GM19324 (cell line): ENCODE measurements around the gene SREBF1.
A peak's percentile ranks its signal among the peaks of the same experiment; 100 is the strongest.

Experiments used
- ATAC-seq: cut with Tn5 transposase; IDR thresholded peaks from one replicate; pipeline ENCODE4 v1.9.1; 2021; ENCODE audit warnings: mild to moderate bottlenecking, moderate library complexity; ENCODE audit not compliant: unreplicated experiment, low FRiP score

Gene SREBF1

GRCh38 chr17:17836818-17837379, at the start of gene SREBF1:
Gene SREBF1 (minus strand): TSS chr17:17836986. CDS start chr17:17836817, 169 bp downstream.
- ATAC-seq, result peak; percentile 20

GRCh38 chr17:17886226-17886625, 49.4 kb upstream of the SREBF1 start:
- no peak for ATAC-seq

- ATAC-seq, result no peak
Measured at GRCh38 chr17:17884391-17885357, 47.9 kb upstream of the SREBF1 start.

GRCh38 chr17:17883801-17884200, 47.0 kb upstream of the SREBF1 start:
- no peak for ATAC-seq

GRCh38 chr17:17882082-17882581, 45.3 kb upstream of the SREBF1 start:
- no peak for ATAC-seq

- no peak for ATAC-seq
Measured at GRCh38 chr17:17880577-17881196, 43.9 kb upstream of the SREBF1 start.

- no peak for ATAC-seq
Measured at GRCh38 chr17:17877529-17878358, 41.0 kb upstream of the SREBF1 start.

GRCh38 chr17:17876959-17877528, 40.3 kb upstream of the SREBF1 start:
- no peak for ATAC-seq

- ATAC-seq, result no peak
Measured at GRCh38 chr17:17874478-17874877, 37.7 kb upstream of the SREBF1 start.

GRCh38 chr17:17873450-17873991, 36.7 kb upstream of the SREBF1 start:
- ATAC-seq, result no peak

GRCh38 chr17:17872547-17873345, 36.0 kb upstream of the SREBF1 start:
- no peak for ATAC-seq

- ATAC-seq, result no peak
Measured at GRCh38 chr17:17871913-17872312, 35.1 kb upstream of the SREBF1 start.

GRCh38 chr17:17870247-17870646, 33.5 kb upstream of the SREBF1 start:
- ATAC-seq, result no peak

- no peak for ATAC-seq
Measured at GRCh38 chr17:17868641-17869522, 32.1 kb upstream of the SREBF1 start.

GRCh38 chr17:17866897-17867296, 30.1 kb upstream of the SREBF1 start:
- ATAC-seq, result no peak

- ATAC-seq, result no peak
Measured at GRCh38 chr17:17866425-17866824, 29.6 kb upstream of the SREBF1 start.

GRCh38 chr17:17865035-17865434, 28.2 kb upstream of the SREBF1 start:
- no peak for ATAC-seq

GRCh38 chr17:17860766-17861107, 24.0 kb upstream of the SREBF1 start:
- ATAC-seq, result no peak
